GM18868 (cell line): Measurements from ENCODE around the gene TPPP2.
"Not testable (repeated sequence)": the region's sequence is repeated elsewhere in the genome, so short reads cannot be mapped to it uniquely, and the experiment has no call there.

Experiments
- ATAC-seq: cut with Tn5 transposase; IDR thresholded peaks from one replicate; pipeline ENCODE4 v1.9.1; 2021; ENCODE audit warnings: mild to moderate bottlenecking, moderate library complexity; ENCODE audit not compliant: unreplicated experiment

Gene TPPP2

GRCh38 chr14:21029917-21030316 is at the start of gene TPPP2:
TPPP2 (plus strand) TSS chr14:21030217; CDS start chr14:21030582, 365 bp downstream.
- ATAC-seq = no peak

GRCh38 chr14:20980906-20981305 is 49.1 kb upstream of the TPPP2 start:
- ATAC-seq = no peak

- no peak for ATAC-seq
Observed at GRCh38 chr14:20982646-20983369, 47.2 kb upstream of the TPPP2 start.

GRCh38 chr14:20985650-20986049 is 44.4 kb upstream of the TPPP2 start:
- ATAC-seq = not testable (repeated sequence)

GRCh38 chr14:20986811-20987210 is 43.2 kb upstream of the TPPP2 start:
- no peak for ATAC-seq

- ATAC-seq = no peak
Observed at GRCh38 chr14:20988717-20989470, 41.1 kb upstream of the TPPP2 start.

- ATAC-seq = no peak
Observed at GRCh38 chr14:20989471-20989786, 40.6 kb upstream of the TPPP2 start.

- ATAC-seq = peak; percentile 96
Observed at GRCh38 chr14:20989787-20990600, 40.0 kb upstream of the TPPP2 start, which contains the start of gene METTL17. METTL17 (plus strand) TSS chr14:20989980; CDS start chr14:20990003, 23 bp downstream.

- ATAC-seq = no peak
Observed at GRCh38 chr14:20996521-20996920, 33.5 kb upstream of the TPPP2 start.

GRCh38 chr14:20997115-20997514 is 32.9 kb upstream of the TPPP2 start:
- no peak for ATAC-seq

- no peak for ATAC-seq
Observed at GRCh38 chr14:20997564-20997963, 32.5 kb upstream of the TPPP2 start.

GRCh38 chr14:20998139-20998538 is 31.9 kb upstream of the TPPP2 start:
- no peak for ATAC-seq

- ATAC-seq = no peak
Observed at GRCh38 chr14:20998674-20999366, 31.2 kb upstream of the TPPP2 start, which contains the start of gene SLC39A2. SLC39A2 (plus strand) TSS chr14:20999293; CDS start chr14:20999447, 154 bp downstream.

- no peak for ATAC-seq
Observed at GRCh38 chr14:20999591-20999990, 30.4 kb upstream of the TPPP2 start.

GRCh38 chr14:21001218-21001617 is 28.8 kb upstream of the TPPP2 start:
- ATAC-seq = no peak

GRCh38 chr14:21003788-21004346 is 26.1 kb upstream of the TPPP2 start:
- ATAC-seq = no peak

- ATAC-seq = not testable (repeated sequence)
Observed at GRCh38 chr14:21009721-21010120, 20.3 kb upstream of the TPPP2 start.

- no peak for ATAC-seq
Observed at GRCh38 chr14:21011136-21011535, 18.9 kb upstream of the TPPP2 start.

GRCh38 chr14:21014761-21015190 is 15.2 kb upstream of the TPPP2 start:
- peak; percentile 60 for ATAC-seq

- no peak for ATAC-seq
Observed at GRCh38 chr14:21015312-21015711, 14.7 kb upstream of the TPPP2 start.
